ENCODE results near the gene TSC1.
"Not testable (repeated sequence)": the region's sequence is repeated elsewhere in the genome, so short reads cannot be mapped to it uniquely, and the experiment has no call there.

Gene TSC1

GRCh38 chr9:132976571-132976970 lies 32.2 kb upstream of the TSC1 start:
- no peak for DNase-seq (ENCODE audit: low read depth)

- no peak for DNase-seq (ENCODE audit: low read depth)
Measured at GRCh38 chr9:132975961-132976360, 31.5 kb upstream of the TSC1 start.

- no peak for DNase-seq (ENCODE audit: low read depth)
Measured at GRCh38 chr9:132973713-132974112, 29.3 kb upstream of the TSC1 start.

GRCh38 chr9:132973166-132973565 lies 28.8 kb upstream of the TSC1 start:
- DNase-seq (ENCODE audit: low read depth): no peak

GRCh38 chr9:132970324-132971062 lies 26.1 kb upstream of the TSC1 start:
- no peak for DNase-seq (ENCODE audit: low read depth)

GRCh38 chr9:132969783-132970182 lies 25.4 kb upstream of the TSC1 start:
- DNase-seq (ENCODE audit: low read depth): no peak

- DNase-seq (ENCODE audit: low read depth): not testable (repeated sequence)
Measured at GRCh38 chr9:132967908-132968307, 23.5 kb upstream of the TSC1 start.

GRCh38 chr9:132965478-132965877 lies 21.1 kb upstream of the TSC1 start:
- DNase-seq (ENCODE audit: low read depth): no peak

GRCh38 chr9:132961002-132961401 lies 16.6 kb upstream of the TSC1 start:
- DNase-seq (ENCODE audit: low read depth): no peak

GRCh38 chr9:132957805-132958204 lies 13.4 kb upstream of the TSC1 start:
- no peak for DNase-seq (ENCODE audit: low read depth)

- no peak for DNase-seq (ENCODE audit: low read depth)
Measured at GRCh38 chr9:132955768-132956167, 11.4 kb upstream of the TSC1 start.

- DNase-seq (ENCODE audit: low read depth): no peak
Measured at GRCh38 chr9:132955123-132955522, 10.7 kb upstream of the TSC1 start.

GRCh38 chr9:132949709-132950108 lies 5.3 kb upstream of the TSC1 start:
- no peak for DNase-seq (ENCODE audit: low read depth)

GRCh38 chr9:132948482-132949050 lies 4.2 kb upstream of the TSC1 start:
- DNase-seq (ENCODE audit: low read depth): no peak

GRCh38 chr9:132947756-132948155 lies 3.3 kb upstream of the TSC1 start:
- DNase-seq (ENCODE audit: low read depth): no peak

- DNase-seq (ENCODE audit: low read depth): no peak
Measured at GRCh38 chr9:132946631-132947295, 2.3 kb upstream of the TSC1 start.

- no peak for DNase-seq (ENCODE audit: low read depth)
Measured at GRCh38 chr9:132946211-132946610, 1.8 kb upstream of the TSC1 start.

GRCh38 chr9:132945186-132946130 lies 1.0 kb upstream of the TSC1 start:
- no peak for DNase-seq (ENCODE audit: low read depth)

- no peak for DNase-seq (ENCODE audit: low read depth)
Measured at GRCh38 chr9:132943651-132944293, 644 bp downstream of the TSC1 start.

- no peak for DNase-seq (ENCODE audit: low read depth)
Measured at GRCh38 chr9:132942541-132943182, 1.8 kb downstream of the TSC1 start.

- DNase-seq (ENCODE audit: low read depth): no peak
Measured at GRCh38 chr9:132939169-132939568, 5.2 kb downstream of the TSC1 start.
